Epithelial cell of esophagus (primary cell): ENCODE measurements around the gene VSTM2B.

ENCODE experiments used
- DNase-seq: peaks from one replicate; pipeline ENCODE4 v3.0.0; 2010; ENCODE audit warnings: low read depth
- H3K4me3 ChIP-seq: 2 replicates; pipeline ENCODE4 v1.5.1; 2011; ENCODE audit warnings: mild to moderate bottlenecking, low read length, control low read depth
- CTCF ChIP-seq: IDR thresholded peaks from 2 replicates; pipeline ENCODE4 v1.5.1; 2011; ENCODE audit warnings: low read depth, mild to moderate bottlenecking, low read length, control low read depth, inconsistent platforms; ENCODE audit not compliant: insufficient read depth; ENCODE audit errors: missing control alignments

The VSTM2B gene

DNA sequence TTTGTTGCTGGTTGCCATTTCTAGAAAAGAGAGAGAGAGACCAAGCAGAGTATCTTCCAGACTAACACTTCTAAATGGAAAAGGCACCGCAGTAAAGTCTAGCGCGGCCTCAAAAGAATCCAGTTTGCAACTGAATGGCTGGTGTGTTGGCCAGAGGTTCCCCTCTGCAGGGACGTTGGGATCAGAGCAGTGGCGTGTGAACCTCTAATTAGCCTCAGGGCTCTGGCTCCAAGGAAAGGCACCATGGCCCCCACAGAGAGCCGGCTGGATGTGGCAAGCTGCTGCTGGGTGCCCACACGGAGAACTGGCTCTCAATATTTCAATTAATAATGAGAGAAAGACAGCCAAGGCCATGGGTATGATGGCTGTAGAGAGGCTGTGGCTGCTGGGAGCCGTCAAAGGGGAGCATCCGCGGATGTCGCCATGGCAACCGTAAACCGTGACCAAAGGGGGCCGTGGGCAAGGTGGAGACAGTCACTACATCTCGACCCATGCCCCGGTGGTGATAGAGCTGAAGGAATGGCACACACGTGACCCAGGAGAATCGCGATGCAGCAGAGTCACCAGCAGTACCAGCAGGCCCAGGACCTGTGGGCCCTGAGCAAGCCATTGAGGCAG is 9.5 kb downstream of the VSTM2B start:
- no peak for DNase-seq
- no peak for TF ChIP-seq CTCF
- no peak overlapping the region for H3K4me3 ChIP-seq

DNA sequence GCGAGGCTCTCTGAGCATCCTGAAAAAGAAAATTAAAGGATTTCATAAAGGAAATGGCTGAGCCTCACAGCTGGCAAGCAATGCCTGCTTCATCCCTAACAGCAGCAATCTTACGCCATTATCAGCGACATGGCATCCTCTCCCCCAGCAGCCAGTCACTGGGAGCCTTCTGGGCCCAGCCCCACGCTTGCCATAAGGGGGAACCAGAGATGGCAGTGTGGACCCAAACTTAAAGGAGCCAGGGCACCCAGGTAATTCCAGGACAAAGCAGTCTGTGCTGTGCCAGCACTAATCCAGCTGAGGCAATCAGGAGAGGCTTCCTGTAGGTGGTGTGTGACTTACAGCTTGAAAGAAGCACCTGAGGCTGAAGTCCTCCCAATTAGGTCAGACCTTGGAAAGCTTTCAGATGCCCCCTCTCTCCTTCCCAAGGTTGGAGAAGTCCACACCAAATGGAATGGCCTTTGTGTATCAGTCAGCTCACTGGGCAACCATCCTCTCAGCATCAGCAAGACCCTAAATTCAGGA is 10.3 kb downstream of the VSTM2B start:
- TF ChIP-seq CTCF: no peak
- H3K4me3 ChIP-seq: no peak overlapping the region

GRCh38 chr19:29537181-29537580 is 11.4 kb downstream of the VSTM2B start:
- TF ChIP-seq CTCF: no peak
- H3K4me3 ChIP-seq: no peak overlapping the region
- DNase-seq: no peak

More for the DNA sequence above, 10.3 kb downstream of the VSTM2B start:
- no peak for DNase-seq

- no peak overlapping the region for H3K4me3 ChIP-seq
- no peak for DNase-seq
- no peak for TF ChIP-seq CTCF
Measured at GRCh38 chr19:29537601-29538000, 11.8 kb downstream of the VSTM2B start.

GRCh38 chr19:29538146-29538545 is 12.4 kb downstream of the VSTM2B start:
- DNase-seq: no peak
- no peak for TF ChIP-seq CTCF
- no peak overlapping the region for H3K4me3 ChIP-seq

DNA sequence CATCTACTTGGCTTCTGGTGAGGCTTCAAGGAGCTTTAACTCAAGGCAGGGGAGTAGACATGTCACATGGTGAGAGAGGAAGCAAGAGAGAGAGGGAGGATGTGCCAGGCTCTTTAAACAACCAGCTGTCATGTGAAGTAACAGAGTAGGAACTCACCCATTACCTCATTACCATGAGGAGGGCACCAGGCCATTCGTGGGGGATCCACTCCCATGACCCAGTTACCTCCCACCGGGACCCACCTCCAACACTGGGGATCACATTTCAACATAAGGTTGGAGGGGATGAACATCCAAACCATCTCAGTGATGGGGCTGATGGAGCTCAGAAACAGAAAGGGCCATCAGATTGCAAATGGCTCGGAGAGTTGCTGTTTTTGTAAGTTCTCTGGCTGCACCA is 12.9 kb downstream of the VSTM2B start:
- H3K4me3 ChIP-seq: no peak overlapping the region
- no peak for DNase-seq
- no peak for TF ChIP-seq CTCF

DNA sequence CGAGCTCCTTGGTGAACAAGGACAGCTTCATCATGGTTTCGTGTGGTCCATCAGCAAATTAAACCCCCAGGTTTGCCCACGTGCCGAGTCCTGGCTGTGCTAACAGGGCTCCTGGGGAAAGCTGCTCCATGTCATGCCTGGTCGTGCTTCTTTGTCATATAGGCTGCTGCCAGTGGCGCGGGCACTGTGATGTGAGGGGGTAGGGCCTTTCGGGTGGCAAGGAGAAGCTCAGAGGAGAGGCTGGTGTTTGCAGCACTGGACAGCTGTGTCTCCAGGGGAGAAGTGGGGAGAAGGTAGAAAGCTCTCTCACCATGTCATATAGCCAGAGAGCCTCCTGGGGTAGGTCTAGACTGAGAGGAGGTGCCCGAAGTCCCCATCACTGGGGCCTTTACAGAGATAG is 13.3 kb downstream of the VSTM2B start:
- no peak for TF ChIP-seq CTCF
- no peak for DNase-seq
- no peak overlapping the region for H3K4me3 ChIP-seq
